Gastroesophageal sphincter (tissue), 4 donors: ENCODE results near the gene KCTD17. TPM values are rescaled to one million over a fixed set of nuclear protein-coding genes. Genes with fewer than 3 reads are reported as not detected.

ENCODE experiments used
- ATAC-seq: fragments of 150-250 bp; one replicate; pipeline ENCODE4 v1.9.1; 2016; ENCODE audit warnings: mild to moderate bottlenecking, moderate library complexity
- H3K27ac ChIP-seq, 4 donors: fragments of 200-600 bp; sonication (generic) in 3 of 4; 1 replicate in 3 of 4; 2 replicates in 1 of 4; pipeline ENCODE4 v1.5.1; 2016 to 2019
- H3K27me3 ChIP-seq: fragments of 200-600 bp; sonication (generic); one replicate; pipeline ENCODE4 v1.5.1; 2019
- H3K36me3 ChIP-seq, 2 donors: fragments of 200-600 bp; sonication (generic); one replicate each; pipeline ENCODE4 v1.5.1; 2019; ENCODE audit warnings: control low read depth in 1 of 2
- H3K4me1 ChIP-seq, 3 donors: fragments of 200-600 bp; sonication (generic); 1 replicate in 2 of 3; 2 replicates in 1 of 3; pipeline ENCODE4 v1.5.1; 2016 to 2019; ENCODE audit warnings: control low read depth in 2 of 3
- H3K4me3 ChIP-seq, 2 donors: fragments of 200-600 bp; sonication (generic); one replicate each; pipeline ENCODE4 v1.5.1; 2019; ENCODE audit warnings: mild to moderate bottlenecking in 1 of 2, moderate library complexity in 1 of 2
- H3K9me3 ChIP-seq, 3 donors: fragments of 200-600 bp; sonication (generic); one replicate each; pipeline ENCODE4 v1.5.1; 2017 to 2019; ENCODE audit warnings: control low read depth in 2 of 3
- EP300 ChIP-seq: sonication (generic); formaldehyde crosslinking; IDR thresholded peaks from one replicate; pipeline ENCODE4 v1.6.1; 2017; ENCODE audit warnings: antibody characterized with exemption, mild to moderate bottlenecking
- POLR2A ChIP-seq, 2 donors: fragments of 450-650 bp; IDR thresholded peaks; one replicate each; pipeline ENCODE4 v1.6.1; 2017; ENCODE audit warnings: antibody characterized with exemption in 2 of 2, mild to moderate bottlenecking in 2 of 2, moderate library complexity in 1 of 2
- POLR2AphosphoS5 ChIP-seq: sonication (generic); formaldehyde crosslinking; IDR thresholded peaks from one replicate; pipeline ENCODE4 v1.6.1; 2017; ENCODE audit warnings: antibody characterized with exemption
- WGBS, 2 donors: methylation state at CpG; one replicate each; pipeline ENCODE4 v1.1.5; 2018; ENCODE audit warnings: low coverage in 1 of 2; 5-methylcytosine and 5-hydroxymethylcytosine counted together
- total RNA-seq, 4 donors: library from RNA; depleted of rRNA; stranded (reverse); fragments of >200 nt; gene quantifications; one replicate each; pipeline ENCODE4 v1.1.0, GENCODE V29; 2016
- TF ChIP-seq, protein P1 (sequence below), 4 experiments: fragments of 200-600 bp in 2 of 4; fragments of 450-650 bp in 2 of 4; sonication (generic) in 1 of 4; IDR thresholded peaks; one replicate each; pipeline ENCODE4 v1.5.1; 2017 to 2019; ENCODE audit warnings: antibody characterized with exemption in 4 of 4, mild to moderate bottlenecking in 2 of 4, moderate library complexity in 2 of 4

Gene KCTD17
- total RNA-seq, 4 donors from 2014 or later, result 23.3 to 33.2 (median 29.3) TPM

DNA sequence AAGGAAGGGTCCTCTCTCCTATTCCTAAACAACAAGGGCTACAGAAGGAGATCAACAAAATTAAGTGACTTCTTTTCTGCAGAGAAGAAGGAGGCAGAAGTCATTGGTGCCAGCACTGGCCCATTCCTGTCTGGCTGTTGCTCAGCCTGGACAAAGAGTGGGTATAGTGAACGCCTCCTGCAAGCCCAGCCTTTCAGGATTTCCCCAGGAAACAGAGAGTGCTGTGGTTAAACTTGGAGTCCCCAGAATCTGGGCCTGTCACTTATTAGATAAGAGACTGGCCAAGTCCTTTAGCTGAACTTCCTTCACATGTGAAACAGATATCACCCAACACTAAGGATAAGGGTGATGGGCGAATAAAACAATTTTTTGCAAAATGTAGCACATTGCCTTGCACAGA, 43.2 kb upstream of the KCTD17 start:
- no peak for ATAC-seq

DNA sequence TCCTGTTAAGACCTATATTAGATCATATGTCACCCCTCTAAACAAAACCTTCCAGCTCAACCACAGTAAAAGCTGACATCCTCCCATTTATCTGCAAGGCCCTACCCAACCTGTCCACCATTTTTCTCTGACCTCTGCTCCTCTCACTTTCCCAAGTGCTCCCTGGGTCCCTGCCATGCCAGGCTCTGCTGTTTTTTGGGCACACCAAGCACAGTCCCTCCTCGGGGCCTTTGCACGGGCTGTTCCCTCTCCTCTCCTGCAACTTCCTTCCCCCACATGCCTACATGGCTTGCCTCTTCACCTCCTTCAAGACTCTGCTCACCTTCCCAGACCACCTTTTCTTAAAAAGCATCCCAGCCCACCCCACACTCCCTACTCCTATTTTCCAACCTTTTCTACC, 42.1 kb upstream of the KCTD17 start:
- no peaks in the 10 kb centered on the region for H3K9me3 ChIP-seq
- H3K27ac ChIP-seq, result no peak overlapping the region
- no peak for ATAC-seq
- WGBS, 2 donors, result 92 to 97% methylated on average over 2 of the region's 2 CpGs
- peaks cover 0 to 8% of the 10 kb centered on the region in 2 donors for H3K36me3 ChIP-seq
- TF ChIP-seq POLR2AphosphoS5 (no peak), POLR2A (IDR thresholded peaks at IDR 0.05) (no peak), EP300 (no peak)
- TF ChIP-seq, protein P1, sequence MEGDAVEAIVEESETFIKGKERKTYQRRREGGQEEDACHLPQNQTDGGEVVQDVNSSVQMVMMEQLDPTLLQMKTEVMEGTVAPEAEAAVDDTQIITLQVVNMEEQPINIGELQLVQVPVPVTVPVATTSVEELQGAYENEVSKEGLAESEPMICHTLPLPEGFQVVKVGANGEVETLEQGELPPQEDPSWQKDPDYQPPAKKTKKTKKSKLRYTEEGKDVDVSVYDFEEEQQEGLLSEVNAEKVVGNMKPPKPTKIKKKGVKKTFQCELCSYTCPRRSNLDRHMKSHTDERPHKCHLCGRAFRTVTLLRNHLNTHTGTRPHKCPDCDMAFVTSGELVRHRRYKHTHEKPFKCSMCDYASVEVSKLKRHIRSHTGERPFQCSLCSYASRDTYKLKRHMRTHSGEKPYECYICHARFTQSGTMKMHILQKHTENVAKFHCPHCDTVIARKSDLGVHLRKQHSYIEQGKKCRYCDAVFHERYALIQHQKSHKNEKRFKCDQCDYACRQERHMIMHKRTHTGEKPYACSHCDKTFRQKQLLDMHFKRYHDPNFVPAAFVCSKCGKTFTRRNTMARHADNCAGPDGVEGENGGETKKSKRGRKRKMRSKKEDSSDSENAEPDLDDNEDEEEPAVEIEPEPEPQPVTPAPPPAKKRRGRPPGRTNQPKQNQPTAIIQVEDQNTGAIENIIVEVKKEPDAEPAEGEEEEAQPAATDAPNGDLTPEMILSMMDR (IDR thresholded peaks at IDR 0.05), result no peak
- H3K4me1 ChIP-seq, result peaks cover 0 to 22% (median 9%) of the 10 kb centered on the region in 3 donors
- H3K4me3 ChIP-seq, result no peak overlapping the region
- no peaks in the 10 kb centered on the region for H3K27me3 ChIP-seq

More for the DNA sequence above, 43.2 kb upstream of the KCTD17 start:
- Histone ChIP-seq H3K4me3 (no peak overlapping the region), H3K36me3 (peaks cover 0 to 8% of the 10 kb centered on the region in 2 donors), H3K4me1 (peaks cover 0 to 19% (median 9%) of the 10 kb centered on the region in 3 donors), H3K9me3 (no peaks in the 10 kb centered on the region), H3K27me3 (peaks cover 11% of the 10 kb centered on the region), H3K27ac (no peak overlapping the region)
- WGBS, 2 donors, result 55 to 82% methylated on average over 2 of the region's 2 CpGs
- TF ChIP-seq EP300, result no peak
- TF ChIP-seq POLR2A (IDR thresholded peaks at IDR 0.05), result no peak
- no peak for TF ChIP-seq POLR2AphosphoS5
- TF ChIP-seq, protein P1 (IDR thresholded peaks at IDR 0.05), result no peak

DNA sequence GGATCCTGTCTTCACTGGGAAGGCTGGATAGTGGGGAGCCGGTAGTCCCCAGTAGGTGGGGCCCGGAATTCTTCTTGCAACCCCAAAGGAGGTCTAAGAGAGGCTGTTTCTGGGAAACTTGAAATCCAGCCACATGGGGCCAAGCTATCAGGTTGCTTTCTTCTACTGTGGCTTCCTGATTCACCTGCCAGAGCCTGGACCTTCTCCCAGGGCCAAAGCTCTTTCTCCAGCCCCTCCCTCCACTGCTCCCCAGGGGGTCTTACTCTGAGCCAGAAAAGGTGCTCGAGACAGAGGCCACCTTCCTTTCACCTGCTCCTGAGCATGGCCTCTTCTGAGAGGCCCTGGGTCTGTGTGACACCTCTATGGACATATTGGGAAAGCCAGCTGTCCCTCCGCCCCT, 41.4 kb upstream of the KCTD17 start:
- Histone ChIP-seq H3K4me1 (peaks cover 0 to 29% (median 12%) of the 10 kb centered on the region in 3 donors), H3K36me3 (peaks cover 0 to 8% of the 10 kb centered on the region in 2 donors), H3K27me3 (no peaks in the 10 kb centered on the region), H3K27ac (no peak overlapping the region), H3K4me3 (no peak overlapping the region), H3K9me3 (no peaks in the 10 kb centered on the region)
- no peak for ATAC-seq
- no CpG with 5 or more reads among the region's 4 CpGs for WGBS, 2 donors
- TF ChIP-seq, protein P1 (IDR thresholded peaks at IDR 0.05), result no peak
- no peak for TF ChIP-seq POLR2AphosphoS5
- no peak for TF ChIP-seq EP300
- TF ChIP-seq POLR2A (IDR thresholded peaks at IDR 0.05), result no peak

DNA sequence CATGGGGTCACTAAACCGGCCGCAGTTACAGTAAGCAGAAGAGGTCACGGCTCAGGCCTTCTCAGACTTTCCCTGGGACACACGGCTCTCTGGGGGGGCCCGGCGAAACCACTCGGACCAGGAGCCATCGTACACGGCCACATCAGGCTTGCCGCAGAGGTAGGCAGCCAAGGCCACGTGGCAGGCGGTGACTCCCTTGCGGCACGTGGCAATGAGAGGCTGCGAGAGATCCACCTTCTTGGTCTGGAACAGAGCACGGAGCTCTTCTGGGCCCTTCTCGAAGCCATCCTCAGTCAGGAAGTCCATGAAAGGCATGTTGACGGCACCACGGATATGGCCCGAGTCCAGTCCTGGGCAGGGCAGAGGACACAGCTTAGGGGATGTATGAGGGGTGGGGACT, 40.6 kb upstream of the KCTD17 start:
- Histone ChIP-seq H3K36me3 (peaks cover 0 to 8% of the 10 kb centered on the region in 2 donors), H3K4me3 (no peak overlapping the region), H3K27me3 (no peaks in the 10 kb centered on the region), H3K27ac (no peak overlapping the region), H3K9me3 (no peaks in the 10 kb centered on the region), H3K4me1 (peaks cover 0 to 35% (median 12%) of the 10 kb centered on the region in 3 donors)
- no peak for TF ChIP-seq POLR2AphosphoS5
- no peak for TF ChIP-seq POLR2A (IDR thresholded peaks at IDR 0.05)
- TF ChIP-seq, protein P1 (IDR thresholded peaks at IDR 0.05), result no peak
- no peak for TF ChIP-seq EP300
- no peak for ATAC-seq
- WGBS, 2 donors, result 82% methylated on average over 4 of the region's 20 CpGs; no CpG with 5 or more reads in 1 of the 2 donors

DNA sequence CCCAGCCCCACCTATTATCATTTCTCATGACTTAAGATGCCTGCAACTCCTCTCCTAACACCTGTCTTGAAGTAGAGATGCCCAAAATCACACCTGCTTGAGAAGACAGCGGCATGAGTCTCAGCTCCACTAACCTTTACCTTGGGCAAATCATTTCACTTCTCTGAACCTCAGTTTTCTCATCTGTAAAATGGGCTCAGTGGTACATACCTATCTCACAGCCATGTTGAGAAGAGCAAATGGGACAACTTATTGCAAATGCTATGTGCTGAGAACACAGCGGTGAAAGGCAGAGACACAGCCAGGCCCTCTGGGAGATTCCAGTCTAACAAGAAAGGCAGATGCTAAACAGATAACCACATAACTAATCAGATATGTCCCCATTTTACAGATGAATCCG, 40.1 kb upstream of the KCTD17 start:
- no peak overlapping the region for H3K27ac ChIP-seq
- WGBS, 2 donors, result 100% methylated on average over 2 to 3 of the region's 3 CpGs
- H3K4me1 ChIP-seq, result peaks cover 0 to 39% (median 12%) of the 10 kb centered on the region in 3 donors
- H3K9me3 ChIP-seq, result no peaks in the 10 kb centered on the region
- TF ChIP-seq POLR2A (IDR thresholded peaks at IDR 0.05) (no peak), EP300 (no peak), POLR2AphosphoS5 (no peak)
- TF ChIP-seq, protein P1 (IDR thresholded peaks at IDR 0.05), result no peak
- no peaks in the 10 kb centered on the region for H3K27me3 ChIP-seq
- H3K36me3 ChIP-seq, result peaks cover 0 to 12% of the 10 kb centered on the region in 2 donors
- H3K4me3 ChIP-seq, result no peak overlapping the region
- ATAC-seq, result no peak
